HEK293 (cell line): ENCODE results near the gene TFDP1.

Experiments
- CTCF ChIA-PET: fragments of 350-600 bp; formaldehyde crosslinking; extraction: SDS; loops from one replicate; lab custom pipeline; 2021; ENCODE audit warnings: antibody characterized with exemption; lab: Yijun Ruan, JAX
- POLR2A ChIA-PET: fragments of 300-600 bp; formaldehyde crosslinking; extraction: SDS; loops from one replicate; lab custom pipeline; 2020; ENCODE audit warnings: antibody characterized with exemption, inconsistent platforms; lab: Yijun Ruan, JAX
- H3K27ac ChIP-seq: fragments of 200-500 bp; sonication (Bioruptor generic); 2 replicates; pipeline ENCODE4 v1.5.1; 2014; ENCODE audit warnings: low read depth, low read length, control low read depth, inconsistent platforms; ENCODE audit errors: extremely low read depth
- H3K36me3 ChIP-seq, 2 experiments: fragments of 200-500 bp in 1 of 2; sonication (Bioruptor generic) in 1 of 2; 1 replicate in 1 of 2; 2 replicates in 1 of 2; pipeline ENCODE4 v1.5.1; 2014 to 2017; ENCODE audit warnings: inconsistent platforms in 2 of 2, low read length in 2 of 2; ENCODE audit not compliant: control insufficient read depth in 2 of 2, insufficient read depth in 1 of 2
- H3K4me1 ChIP-seq: fragments of 200-500 bp; sonication (Bioruptor generic); 2 replicates; pipeline ENCODE4 v1.5.1; 2014; ENCODE audit warnings: mild to moderate bottlenecking, low read length, inconsistent platforms; ENCODE audit not compliant: control insufficient read depth, insufficient read depth
- H3K4me3 ChIP-seq: 2 replicates; pipeline ENCODE4 v1.5.1; 2011; ENCODE audit warnings: low read depth, mild to moderate bottlenecking, control low read depth, low read length, moderate library complexity
- H3K9me3 ChIP-seq: fragments of 200-500 bp; sonication (Bioruptor generic); 2 replicates; pipeline ENCODE4 v1.5.1; 2014; ENCODE audit warnings: low read depth, low read length, inconsistent platforms; ENCODE audit not compliant: control insufficient read depth, insufficient read depth
- GLIS1 ChIP-seq: fragments of 450-650 bp; formaldehyde crosslinking; IDR thresholded peaks from 2 replicates; pipeline ENCODE4 v1.5.1; 2016; ENCODE audit warnings: missing biosample characterization, missing genetic modification characterization
- HOXA7 ChIP-seq: sonication (generic); formaldehyde crosslinking; IDR thresholded peaks from 2 replicates; pipeline ENCODE4 v1.8.1; 2022; ENCODE audit warnings: missing genetic modification reagents, borderline replicate concordance
- IKZF3 ChIP-seq: fragments of 450-650 bp; IDR thresholded peaks from 2 replicates; pipeline ENCODE4 v1.5.0; 2018; ENCODE audit warnings: missing biosample characterization, mild to moderate bottlenecking, missing genetic modification characterization, moderate library complexity
- INSM2 ChIP-seq: fragments of 450-650 bp; formaldehyde crosslinking; IDR thresholded peaks from 2 replicates; pipeline ENCODE4 v1.5.1; 2016; ENCODE audit warnings: missing biosample characterization, missing genetic modification characterization
- KLF7 ChIP-seq: fragments of 450-650 bp; formaldehyde crosslinking; IDR thresholded peaks from 2 replicates; pipeline ENCODE4 v1.5.1; 2016; ENCODE audit warnings: missing biosample characterization, missing genetic modification characterization, borderline replicate concordance
- PRDM1 ChIP-seq: fragments of 450-650 bp; formaldehyde crosslinking; IDR thresholded peaks from 2 replicates; pipeline ENCODE4; 2016; ENCODE audit warnings: missing biosample characterization, missing genetic modification characterization
- SP2 ChIP-seq: fragments of 450-650 bp; formaldehyde crosslinking; IDR thresholded peaks from 2 replicates; pipeline ENCODE4 v1.5.1; 2016; ENCODE audit warnings: missing biosample characterization, missing genetic modification characterization
- ZFP69B ChIP-seq: fragments of 450-650 bp; formaldehyde crosslinking; IDR thresholded peaks from 2 replicates; pipeline ENCODE4 v1.5.1; 2016; ENCODE audit warnings: missing biosample characterization, missing genetic modification characterization
- ZNF155 ChIP-seq: fragments of 450-650 bp; formaldehyde crosslinking; IDR thresholded peaks from 2 replicates; pipeline ENCODE4 v1.5.1; 2016; ENCODE audit warnings: missing biosample characterization, missing genetic modification characterization
- ZNF184 ChIP-seq: fragments of 450-650 bp; IDR thresholded peaks from 2 replicates; pipeline ENCODE4 v1.5.1; 2018; ENCODE audit warnings: missing biosample characterization, mild to moderate bottlenecking, missing genetic modification characterization
- ZNF248 ChIP-seq: fragments of 450-650 bp; formaldehyde crosslinking; IDR thresholded peaks from 2 replicates; pipeline ENCODE4 v1.5.1; 2017; ENCODE audit warnings: missing biosample characterization, missing genetic modification characterization
- ZNF350 ChIP-seq: fragments of 450-650 bp; formaldehyde crosslinking; IDR thresholded peaks from 2 replicates; pipeline ENCODE4 v1.5.0; 2017; ENCODE audit warnings: missing biosample characterization, mild to moderate bottlenecking, missing genetic modification characterization
- ZNF658 ChIP-seq: fragments of 450-650 bp; formaldehyde crosslinking; IDR thresholded peaks from 2 replicates; pipeline ENCODE4; 2016; ENCODE audit warnings: missing biosample characterization, missing genetic modification characterization
- ZNF792 ChIP-seq: fragments of 450-650 bp; formaldehyde crosslinking; IDR thresholded peaks from 2 replicates; pipeline ENCODE4 v1.5.1; 2016; ENCODE audit warnings: missing biosample characterization, missing genetic modification characterization
- ZNF843 ChIP-seq: fragments of 450-650 bp; formaldehyde crosslinking; IDR thresholded peaks from 2 replicates; pipeline ENCODE4 v1.5.1; 2016; ENCODE audit warnings: missing biosample characterization, missing genetic modification characterization
- TF ChIP-seq, protein P1 (sequence below): fragments of 450-650 bp; formaldehyde crosslinking; IDR thresholded peaks from 2 replicates; pipeline ENCODE4 v1.5.1; 2016; ENCODE audit warnings: missing biosample characterization, missing genetic modification characterization
- TF ChIP-seq, protein P2 (sequence below): fragments of 450-650 bp; formaldehyde crosslinking; optimal IDR thresholded peaks from 2 replicates; pipeline ENCODE3; 2016; ENCODE audit warnings: missing biosample characterization, mild to moderate bottlenecking, missing genetic modification characterization

TFDP1 gene

DNA sequence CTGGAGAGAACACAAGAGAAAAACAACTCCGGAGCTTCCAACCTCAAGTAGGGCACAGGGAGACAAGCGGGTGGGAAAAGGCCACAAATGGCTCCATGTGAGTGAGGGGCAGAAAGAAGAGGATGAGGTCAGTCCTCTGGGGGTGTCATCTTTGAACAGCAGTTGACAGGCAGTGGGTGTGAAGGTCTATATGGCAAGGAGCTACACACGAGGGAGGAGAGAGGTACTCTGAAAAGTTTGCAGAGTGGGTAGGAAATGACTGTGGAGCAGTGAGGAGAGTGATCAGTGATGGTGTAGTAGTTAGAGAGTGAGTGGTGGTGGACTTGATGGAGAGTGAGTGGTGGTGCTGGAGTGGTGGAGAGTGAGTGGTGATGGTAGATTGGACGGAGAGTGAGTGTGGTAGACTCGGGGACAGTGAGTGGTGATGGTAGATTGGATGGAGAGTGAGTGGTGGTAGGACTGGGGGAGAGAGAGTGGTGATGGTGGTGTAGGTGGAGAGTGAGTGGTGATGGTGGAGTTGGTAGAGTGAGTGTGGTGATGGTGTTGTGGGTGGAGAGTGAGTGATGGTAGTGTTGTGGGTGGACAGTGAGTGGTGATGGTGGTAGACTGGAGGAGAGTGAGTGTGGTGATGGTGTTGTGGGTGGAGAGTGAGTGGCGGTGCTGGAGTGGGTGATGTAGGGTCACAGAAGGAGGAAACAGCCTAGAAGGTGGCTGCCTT lies 4.0 kb downstream of the TFDP1 start (continued):
- TF ChIP-seq KLF7 (tag by site-specific recombination) (no peak), SP2 (peak; percentile 9), ZNF843 (tag by site-specific recombination) (no peak), ZNF248 (tag by site-specific recombination) (no peak), ZNF350 (no peak)

DNA sequence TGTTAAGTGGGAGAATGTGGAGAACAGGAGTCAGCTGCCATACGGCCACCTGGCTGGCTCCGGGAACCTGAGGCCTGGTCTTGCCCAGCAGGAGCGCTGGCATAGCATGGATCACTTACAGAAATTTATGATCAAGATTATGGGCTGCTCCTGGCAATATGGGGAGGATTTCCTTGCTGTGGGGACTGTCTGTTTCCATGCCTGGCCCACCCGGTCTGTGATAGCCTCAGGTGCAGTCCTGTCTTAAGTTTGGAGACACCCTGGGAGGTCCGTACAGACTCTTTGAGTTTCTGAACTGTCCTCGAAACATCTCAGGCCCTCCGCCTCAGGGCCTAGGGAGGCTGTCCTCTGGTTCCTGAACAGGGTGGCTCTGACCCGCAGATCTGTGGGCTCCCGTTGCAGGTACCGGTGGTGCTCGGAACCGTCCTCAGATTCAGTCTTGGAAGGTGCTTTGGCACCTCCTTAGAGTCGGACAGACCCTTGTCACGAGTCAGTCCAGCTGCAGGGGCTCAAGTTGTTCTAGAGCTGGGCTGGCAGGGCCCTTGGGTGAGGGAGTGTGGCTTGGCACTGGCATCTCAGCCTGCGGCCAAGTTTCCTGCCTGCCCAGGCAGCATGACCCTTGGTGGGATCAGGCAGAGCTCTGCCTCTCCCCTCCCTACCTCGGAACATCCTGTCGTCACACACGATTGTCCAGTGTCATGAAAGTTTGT lies 4.9 kb downstream of the TFDP1 start:
- TF ChIP-seq ZNF792 (tag by site-specific recombination) (no peak), ZNF658 (tag by site-specific recombination) (no peak), ZFP69B (tag by site-specific recombination) (0 out of 2 replicates have a peak, but pooled peaks have one; percentile 1), IKZF3 (tag by site-specific recombination) (no peak), INSM2 (tag by site-specific recombination) (no peak), ZNF155 (tag by site-specific recombination) (no peak), ZNF184 (tag by site-specific recombination) (no peak)
- TF ChIP-seq, all 188 proteins: peak for 1

DNA sequence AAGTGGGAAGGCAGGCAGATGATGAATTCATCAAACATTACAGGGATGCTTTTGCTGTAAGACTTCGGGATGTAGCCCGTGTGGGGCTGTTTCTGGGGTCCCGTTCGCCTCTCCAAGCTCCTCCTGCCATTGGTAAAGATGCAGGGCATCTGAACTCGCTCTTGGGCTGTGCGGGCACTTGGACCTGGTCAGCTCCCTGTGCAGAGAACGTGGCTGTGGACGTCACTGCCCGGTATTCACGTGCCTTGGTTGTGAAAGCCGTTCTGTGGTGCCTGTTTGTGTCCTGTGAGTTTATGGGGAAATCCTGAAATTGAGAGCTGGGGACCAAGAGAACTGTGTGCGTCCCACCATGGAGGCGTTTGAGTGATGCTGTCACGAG lies 5.4 kb downstream of the TFDP1 start:
- CTCF ChIA-PET = no interaction called here
- Histone ChIP-seq H3K36me3 (peaks cover 24 to 81% of the 10 kb centered on the region in 2 experiments), H3K4me1 (peaks cover 4% of the 10 kb centered on the region), H3K4me3 (no peak overlapping the region), H3K27ac (no peak overlapping the region), H3K9me3 (no peaks in the 10 kb centered on the region)
- POLR2A ChIA-PET = no interaction called here
- TF ChIP-seq, protein P1, sequence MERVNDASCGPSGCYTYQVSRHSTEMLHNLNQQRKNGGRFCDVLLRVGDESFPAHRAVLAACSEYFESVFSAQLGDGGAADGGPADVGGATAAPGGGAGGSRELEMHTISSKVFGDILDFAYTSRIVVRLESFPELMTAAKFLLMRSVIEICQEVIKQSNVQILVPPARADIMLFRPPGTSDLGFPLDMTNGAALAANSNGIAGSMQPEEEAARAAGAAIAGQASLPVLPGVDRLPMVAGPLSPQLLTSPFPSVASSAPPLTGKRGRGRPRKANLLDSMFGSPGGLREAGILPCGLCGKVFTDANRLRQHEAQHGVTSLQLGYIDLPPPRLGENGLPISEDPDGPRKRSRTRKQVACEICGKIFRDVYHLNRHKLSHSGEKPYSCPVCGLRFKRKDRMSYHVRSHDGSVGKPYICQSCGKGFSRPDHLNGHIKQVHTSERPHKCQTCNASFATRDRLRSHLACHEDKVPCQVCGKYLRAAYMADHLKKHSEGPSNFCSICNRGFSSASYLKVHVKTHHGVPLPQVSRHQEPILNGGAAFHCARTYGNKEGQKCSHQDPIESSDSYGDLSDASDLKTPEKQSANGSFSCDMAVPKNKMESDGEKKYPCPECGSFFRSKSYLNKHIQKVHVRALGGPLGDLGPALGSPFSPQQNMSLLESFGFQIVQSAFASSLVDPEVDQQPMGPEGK (tag by site-specific recombination) = no peak
- TF ChIP-seq GLIS1 (tag by site-specific recombination) (no peak), HOXA7 (no peak), PRDM1 (tag by site-specific recombination) (no peak)
- TF ChIP-seq, protein P2, sequence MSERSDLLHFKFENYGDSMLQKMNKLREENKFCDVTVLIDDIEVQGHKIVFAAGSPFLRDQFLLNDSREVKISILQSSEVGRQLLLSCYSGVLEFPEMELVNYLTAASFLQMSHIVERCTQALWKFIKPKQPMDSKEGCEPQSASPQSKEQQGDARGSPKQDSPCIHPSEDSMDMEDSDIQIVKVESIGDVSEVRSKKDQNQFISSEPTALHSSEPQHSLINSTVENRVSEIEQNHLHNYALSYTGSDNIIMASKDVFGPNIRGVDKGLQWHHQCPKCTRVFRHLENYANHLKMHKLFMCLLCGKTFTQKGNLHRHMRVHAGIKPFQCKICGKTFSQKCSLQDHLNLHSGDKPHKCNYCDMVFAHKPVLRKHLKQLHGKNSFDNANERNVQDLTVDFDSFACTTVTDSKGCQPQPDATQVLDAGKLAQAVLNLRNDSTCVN (tag by site-specific recombination) = no peak

More for the DNA sequence above, 4.9 kb downstream of the TFDP1 start:
- H3K4me1 ChIP-seq = peaks cover 4% of the 10 kb centered on the region
- H3K4me3 ChIP-seq = no peak overlapping the region
- ChIA-PET POLR2A (no interaction called here), CTCF (no interaction called here)
- H3K36me3 ChIP-seq = peaks cover 24 to 76% of the 10 kb centered on the region in 2 experiments
- no peak overlapping the region for H3K27ac ChIP-seq
- no peaks in the 10 kb centered on the region for H3K9me3 ChIP-seq
